Measurements from ENCODE around the gene CEP250. TPM values are rescaled to one million over a fixed set of nuclear protein-coding genes. Genes with fewer than 3 reads are reported as not detected.

The CEP250 gene
- total RNA-seq, 1 experiment from 2014 or later, result 42.3 TPM

- H3K9ac ChIP-seq (ENCODE audit: low read length), result no peak overlapping the region
- ChIA-PET RAD21 (ENCODE audit: low non-redundant PET in 1 of 2, low total read pairs in 2 of 2, uncharacterized antibody in 2 of 2, unreplicated experiment in 2 of 2) (no interaction called here), CTCF (no interaction called here), POLR2A (no interaction called here)
- no peak overlapping the region for H2AFZ ChIP-seq (ENCODE audit: low read depth, low read length, poor library complexity, severe bottlenecking)
- no peaks in the 10 kb centered on the region for H4K20me1 ChIP-seq (ENCODE audit: insufficient read depth)
- TSS peak; percentile 40 for BruUV-seq (replicated peaks)
- TF ChIP-seq POLR2AphosphoS5 (IDR thresholded peaks at IDR 0.05; ENCODE audit: low read depth, low read length) (0 out of 2 replicates have a peak, but pooled peaks have one; percentile 5), SRF (IDR thresholded peaks at IDR 0.05; ENCODE audit: low read depth) (no peak)
- no peaks in the 10 kb centered on the region for H3K9me3 ChIP-seq (ENCODE audit: control insufficient read depth in 1 of 2, insufficient read depth in 1 of 2, low read depth in 1 of 2, low read length in 2 of 2)
- ATAC-seq (no peak), DNase-seq (ENCODE audit: low read depth, low spot score) (no peak)
- H3K4me1 ChIP-seq (ENCODE audit: control insufficient read depth in 1 of 2, insufficient read depth in 2 of 2, low read length in 2 of 2), result no peaks in the 10 kb centered on the region; a peak in 1 of 4 replicates
- intact Hi-C loops (cut with micrococcal nuclease), result no loop called here
- no peak overlapping the region for H3K4me2 ChIP-seq (ENCODE audit: low read length)
- no peaks in the 10 kb centered on the region for H3K9me2 ChIP-seq (ENCODE audit: insufficient read depth)
- H3K4me3 ChIP-seq (replicated peaks in 1 of 2; ENCODE audit: low read depth in 1 of 2, low read length in 2 of 2), result no peak overlapping the region
- H3K79me2 ChIP-seq (ENCODE audit: insufficient read depth, low read length), result no peaks in the 10 kb centered on the region
- H3K27me3 ChIP-seq (ENCODE audit: insufficient read depth, low read length), result no peaks in the 10 kb centered on the region
- no peak overlapping the region for H3K27ac ChIP-seq (ENCODE audit: low read depth, low read length)
- peaks cover 19 to 31% of the 10 kb centered on the region in 2 experiments; a peak in 3 of 4 replicates for H3K36me3 ChIP-seq (ENCODE audit: control insufficient read depth in 1 of 2, insufficient read depth in 2 of 2, low read length in 2 of 2)
Observed at GRCh38 chr20:35559042-35559693, 103.8 kb downstream of the CEP250 start.

GRCh38 chr20:35560105-35560511 is 104.7 kb downstream of the CEP250 start:
- no peak for DNase-seq (ENCODE audit: low read depth, low spot score)
- ChIA-PET RAD21 (ENCODE audit: low non-redundant PET in 1 of 2, low total read pairs in 2 of 2, uncharacterized antibody in 2 of 2, unreplicated experiment in 2 of 2) (no interaction called here), CTCF (interaction anchor here (0.8 kb wide), 1 partner anchor 59 kb away, joined by 3 read pairs; no protein-coding TSS in a partner anchor), POLR2A (no interaction called here)
- intact Hi-C loops (cut with micrococcal nuclease), result no loop called here
- Histone ChIP-seq H3K9ac (ENCODE audit: low read length) (no peak overlapping the region), H3K79me2 (ENCODE audit: insufficient read depth, low read length) (no peaks in the 10 kb centered on the region), H2AFZ (ENCODE audit: low read depth, low read length, poor library complexity, severe bottlenecking) (no peak overlapping the region), H3K27ac (ENCODE audit: low read depth, low read length) (no peak overlapping the region), H3K9me2 (ENCODE audit: insufficient read depth) (no peaks in the 10 kb centered on the region), H3K36me3 (ENCODE audit: control insufficient read depth in 1 of 2, insufficient read depth in 2 of 2, low read length in 2 of 2) (peaks cover 12 to 22% of the 10 kb centered on the region in 2 experiments; a peak in 3 of 4 replicates), H3K9me3 (ENCODE audit: control insufficient read depth in 1 of 2, insufficient read depth in 1 of 2, low read depth in 1 of 2, low read length in 2 of 2) (no peaks in the 10 kb centered on the region), H3K27me3 (ENCODE audit: insufficient read depth, low read length) (no peaks in the 10 kb centered on the region), H4K20me1 (ENCODE audit: insufficient read depth) (no peaks in the 10 kb centered on the region), H3K4me2 (ENCODE audit: low read length) (no peak overlapping the region), H3K4me3 (replicated peaks in 1 of 2; ENCODE audit: low read depth in 1 of 2, low read length in 2 of 2) (no peak overlapping the region), H3K4me1 (ENCODE audit: control insufficient read depth in 1 of 2, insufficient read depth in 2 of 2, low read length in 2 of 2) (no peaks in the 10 kb centered on the region; a peak in 1 of 4 replicates)
- no peak for TF ChIP-seq EZH2phosphoT487 (IDR thresholded peaks at IDR 0.05; ENCODE audit: borderline replicate concordance)
- TF ChIP-seq REST (IDR thresholded peaks at IDR 0.05; ENCODE audit: low read depth), result no peak
- no peak for TF ChIP-seq SIN3A (IDR thresholded peaks at IDR 0.05; ENCODE audit: low read depth)
- no peak for TF ChIP-seq SP1 (IDR thresholded peaks at IDR 0.05; ENCODE audit: low read depth)
- no peak for TF ChIP-seq POLR2AphosphoS5 (IDR thresholded peaks at IDR 0.05; ENCODE audit: low read depth, low read length)
- TF ChIP-seq CEBPB (IDR thresholded peaks at IDR 0.05; ENCODE audit: low read depth), result no peak
- TF ChIP-seq MAX (IDR thresholded peaks at IDR 0.05), result no peak
- no peak for TF ChIP-seq SRF (IDR thresholded peaks at IDR 0.05; ENCODE audit: low read depth)
- no peak for TF ChIP-seq ELF1 (IDR thresholded peaks at IDR 0.05; ENCODE audit: borderline replicate concordance, low read depth)
- TF ChIP-seq JUND (IDR thresholded peaks at IDR 0.05), result no peak
- TF ChIP-seq EGR1 (IDR thresholded peaks at IDR 0.05; ENCODE audit: low read depth), result no peak
- no peak for TF ChIP-seq YY1 (IDR thresholded peaks at IDR 0.05; ENCODE audit: extremely low read depth, insufficient replicate concordance, low read depth, low read length)
- no peak for TF ChIP-seq RAD21 (IDR thresholded peaks at IDR 0.05; ENCODE audit: low read depth)
- no peak for TF ChIP-seq TCF7L2 (IDR thresholded peaks at IDR 0.05; ENCODE audit: borderline replicate concordance, extremely low read depth, insufficient read depth, insufficient read length)
- no peak for TF ChIP-seq EZH2 (IDR thresholded peaks at IDR 0.05)
- no peak for ATAC-seq
- no TSS peak for BruUV-seq (replicated peaks)

All from HCT116 (cell line).